ENCODE measurements around the gene FOXN3. TPM values are rescaled to one million over a fixed set of nuclear protein-coding genes. Genes with fewer than 3 reads are reported as not detected.

The FOXN3 gene
- total RNA-seq, 4 donors from 2014 or later: 27.4 to 91.4 (median 39.2) TPM

GRCh38 chr14:89187501-89187900 is 229.5 kb downstream of the FOXN3 start:
- Histone ChIP-seq H3K4me1 (peaks cover 21 to 48% (median 24%) of the 10 kb centered on the region in 3 donors), H3K36me3 (peaks cover 0 to 48% (median 0%) of the 10 kb centered on the region in 3 donors), H3K27ac (peak overlapping the region in 3 of 4 donors; percentile 56 to 80 (median 68)), H3K4me3 (no peak overlapping the region), H3K27me3 (no peaks in the 10 kb centered on the region), H3K9me3 (no peaks in the 10 kb centered on the region)
- no peak for DNase-seq
- TF ChIP-seq POLR2A (IDR thresholded peaks at IDR 0.05): no peak
- no peak for TF ChIP-seq CTCF (IDR thresholded peaks at IDR 0.05)
- WGBS, 2 donors: 73 to 80% methylated on average over 5 to 6 of the region's 6 CpGs
- intact Hi-C loops (cut with DNase I): no loop called here

GRCh38 chr14:89186856-89187376 is 230.1 kb downstream of the FOXN3 start:
- H3K4me1 ChIP-seq: peaks cover 21 to 48% (median 24%) of the 10 kb centered on the region in 3 donors
- no peak for TF ChIP-seq CTCF (IDR thresholded peaks at IDR 0.05)
- TF ChIP-seq POLR2A (IDR thresholded peaks at IDR 0.05): no peak
- H3K4me3 ChIP-seq: no peak overlapping the region
- H3K27ac ChIP-seq: peak overlapping the region; percentile 35 to 80 (median 62)
- intact Hi-C loops (cut with DNase I): no loop called here
- H3K36me3 ChIP-seq: peaks cover 0 to 49% (median 0%) of the 10 kb centered on the region in 3 donors
- no peaks in the 10 kb centered on the region for H3K9me3 ChIP-seq
- WGBS, 2 donors: 17 to 54% methylated on average over 1 to 4 of the region's 7 CpGs
- DNase-seq: no peak
- H3K27me3 ChIP-seq: no peaks in the 10 kb centered on the region

GRCh38 chr14:89185919-89186855 is 230.8 kb downstream of the FOXN3 start:
- H3K4me1 ChIP-seq: peaks cover 21 to 44% (median 24%) of the 10 kb centered on the region in 3 donors
- no peaks in the 10 kb centered on the region for H3K27me3 ChIP-seq
- peak overlapping the region in 1 of 4 donors; percentile 3 for H3K4me3 ChIP-seq
- 50 to 54% methylated on average over 11 to 13 of the region's 13 CpGs for WGBS, 2 donors
- TF ChIP-seq CTCF (IDR thresholded peaks at IDR 0.05) (no peak), POLR2A (IDR thresholded peaks at IDR 0.05) (no peak)
- H3K36me3 ChIP-seq: peaks cover 0 to 54% (median 0%) of the 10 kb centered on the region in 3 donors
- peak overlapping the region; percentile 35 to 80 (median 62) for H3K27ac ChIP-seq
- intact Hi-C loops (cut with DNase I): no loop called here
- DNase-seq: no peak
- H3K9me3 ChIP-seq: no peaks in the 10 kb centered on the region

- Histone ChIP-seq H3K4me1 (peaks cover 21 to 43% (median 24%) of the 10 kb centered on the region in 3 donors), H3K27ac (peak overlapping the region in 2 of 4 donors; percentile 0 to 80), H3K27me3 (no peaks in the 10 kb centered on the region), H3K4me3 (no peak overlapping the region), H3K9me3 (no peaks in the 10 kb centered on the region), H3K36me3 (peaks cover 0 to 61% (median 0%) of the 10 kb centered on the region in 3 donors)
- no peak for DNase-seq
- intact Hi-C loops (cut with DNase I): no loop called here
- 73 to 85% methylated on average over 4 of the region's 4 CpGs for WGBS, 2 donors
- TF ChIP-seq POLR2A (IDR thresholded peaks at IDR 0.05): no peak
- no peak for TF ChIP-seq CTCF (IDR thresholded peaks at IDR 0.05)
Measured at GRCh38 chr14:89184952-89185351, 232.1 kb downstream of the FOXN3 start.

- Histone ChIP-seq H3K36me3 (peaks cover 0 to 57% (median 0%) of the 10 kb centered on the region in 3 donors), H3K4me3 (no peak overlapping the region), H3K27me3 (no peaks in the 10 kb centered on the region), H3K9me3 (no peaks in the 10 kb centered on the region), H3K27ac (no peak overlapping the region), H3K4me1 (peaks cover 22 to 42% (median 27%) of the 10 kb centered on the region in 3 donors)
- no peak for DNase-seq
- 92 to 96% methylated on average over 5 of the region's 5 CpGs for WGBS, 2 donors
- TF ChIP-seq CTCF (IDR thresholded peaks at IDR 0.05): no peak
- TF ChIP-seq POLR2A (IDR thresholded peaks at IDR 0.05): no peak
- intact Hi-C loops (cut with DNase I): no loop called here
Measured at GRCh38 chr14:89182326-89182725, 234.7 kb downstream of the FOXN3 start.
